OCI-LY3 (cell line): Measurements from ENCODE around the gene MMP17.

ENCODE experiments used
- EZH2phosphoT487 ChIP-seq: fragments of 200-600 bp; shearing (Covaris generic); IDR thresholded peaks from 2 replicates; pipeline ENCODE4 v1.6.1; 2018; ENCODE audit warnings: antibody characterized with exemption, mixed run types, low read depth
- TF ChIP-seq, protein P1 (sequence below): fragments of 200-600, 300-600 bp; sonication (generic); IDR thresholded peaks from 2 replicates; pipeline ENCODE4 v1.5.1; 2014; ENCODE audit warnings: antibody characterized with exemption, low read length, low read depth

DNA sequence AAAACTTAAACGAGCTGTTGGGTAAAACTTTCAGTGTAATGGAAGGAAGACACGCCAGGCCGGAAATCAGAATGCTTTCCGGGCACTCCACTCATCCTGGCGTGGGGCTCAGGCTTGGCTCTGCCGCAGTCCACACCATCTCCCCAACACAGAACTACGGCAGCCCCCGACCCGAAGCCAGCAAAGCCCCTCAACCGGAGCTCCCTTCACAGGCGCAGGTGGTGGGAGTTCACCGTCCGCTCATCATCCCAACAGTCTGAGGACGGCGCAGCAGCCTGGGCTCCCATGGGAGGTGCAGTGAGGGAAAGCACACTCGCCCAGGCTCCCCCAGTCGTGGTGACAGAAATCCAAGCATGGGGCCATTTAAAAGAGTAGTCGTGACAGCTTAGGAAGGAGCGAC lies 11.0 kb upstream of the MMP17 start:
- TF ChIP-seq, protein P1, sequence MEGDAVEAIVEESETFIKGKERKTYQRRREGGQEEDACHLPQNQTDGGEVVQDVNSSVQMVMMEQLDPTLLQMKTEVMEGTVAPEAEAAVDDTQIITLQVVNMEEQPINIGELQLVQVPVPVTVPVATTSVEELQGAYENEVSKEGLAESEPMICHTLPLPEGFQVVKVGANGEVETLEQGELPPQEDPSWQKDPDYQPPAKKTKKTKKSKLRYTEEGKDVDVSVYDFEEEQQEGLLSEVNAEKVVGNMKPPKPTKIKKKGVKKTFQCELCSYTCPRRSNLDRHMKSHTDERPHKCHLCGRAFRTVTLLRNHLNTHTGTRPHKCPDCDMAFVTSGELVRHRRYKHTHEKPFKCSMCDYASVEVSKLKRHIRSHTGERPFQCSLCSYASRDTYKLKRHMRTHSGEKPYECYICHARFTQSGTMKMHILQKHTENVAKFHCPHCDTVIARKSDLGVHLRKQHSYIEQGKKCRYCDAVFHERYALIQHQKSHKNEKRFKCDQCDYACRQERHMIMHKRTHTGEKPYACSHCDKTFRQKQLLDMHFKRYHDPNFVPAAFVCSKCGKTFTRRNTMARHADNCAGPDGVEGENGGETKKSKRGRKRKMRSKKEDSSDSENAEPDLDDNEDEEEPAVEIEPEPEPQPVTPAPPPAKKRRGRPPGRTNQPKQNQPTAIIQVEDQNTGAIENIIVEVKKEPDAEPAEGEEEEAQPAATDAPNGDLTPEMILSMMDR, result no peak
- TF ChIP-seq EZH2phosphoT487, result no peak
